ENCODE data around the gene KRT9.
"Not testable (repeated sequence)": the region's sequence is repeated elsewhere in the genome, so short reads cannot be mapped to it uniquely, and the experiment has no call there.

KRT9 gene

GRCh38 chr17:41606930-41607329 is 35.1 kb upstream of the KRT9 start:
- DNase-seq (ENCODE audit: insufficient read length, low spot score); FAIRE-seq: not testable (repeated sequence)

GRCh38 chr17:41602524-41602923 is 30.7 kb upstream of the KRT9 start:
- no peak for DNase-seq (ENCODE audit: insufficient read length, low spot score)
- no peak for FAIRE-seq

GRCh38 chr17:41600318-41600717 is 28.5 kb upstream of the KRT9 start:
- DNase-seq (ENCODE audit: insufficient read length, low spot score) (no peak), FAIRE-seq (no peak)

- FAIRE-seq: no peak
- DNase-seq (ENCODE audit: insufficient read length, low spot score): no peak
These were observed 27.8 kb upstream of the KRT9 start for GRCh38 chr17:41599680-41600079.

GRCh38 chr17:41595585-41595984 is 23.7 kb upstream of the KRT9 start:
- no peak for DNase-seq (ENCODE audit: insufficient read length, low spot score)
- FAIRE-seq: no peak

GRCh38 chr17:41594363-41594915 is 22.6 kb upstream of the KRT9 start:
- DNase-seq (ENCODE audit: insufficient read length, low spot score) (no peak), FAIRE-seq (no peak)

- FAIRE-seq (no peak), DNase-seq (ENCODE audit: insufficient read length, low spot score) (no peak)
These were observed 21.6 kb upstream of the KRT9 start for GRCh38 chr17:41593306-41593981.

GRCh38 chr17:41592601-41593305 is 20.9 kb upstream of the KRT9 start:
- DNase-seq (ENCODE audit: insufficient read length, low spot score) (no peak), FAIRE-seq (no peak)

- FAIRE-seq (no peak), DNase-seq (ENCODE audit: insufficient read length, low spot score) (no peak)
These were observed 17.4 kb upstream of the KRT9 start for GRCh38 chr17:41589301-41589700.

GRCh38 chr17:41588126-41588810 is 16.4 kb upstream of the KRT9 start:
- DNase-seq (ENCODE audit: insufficient read length, low spot score): no peak
- FAIRE-seq: no peak

- no peak for FAIRE-seq
These were observed 15.1 kb upstream of the KRT9 start, which contains the start of gene KRT14 for GRCh38 chr17:41586863-41587495. Gene KRT14 (minus strand): TSS chr17:41586895. CDS start chr17:41586834, 61 bp downstream.

GRCh38 chr17:41585301-41586056 is 13.6 kb upstream of the KRT9 start:
- FAIRE-seq: no peak
- no peak for DNase-seq (ENCODE audit: insufficient read length, low spot score)

More at GRCh38 chr17:41586863-41587495, 15.1 kb upstream of the KRT9 start, which contains the start of gene KRT14:
- no peak for DNase-seq (ENCODE audit: insufficient read length, low spot score)

- FAIRE-seq: peak; percentile 86
- DNase-seq (ENCODE audit: insufficient read length, low spot score): not testable (repeated sequence)
These were observed 12.6 kb upstream of the KRT9 start for GRCh38 chr17:41584331-41584927.

- FAIRE-seq: peak; percentile 48
These were observed 11.6 kb upstream of the KRT9 start for GRCh38 chr17:41583137-41584127.

GRCh38 chr17:41582061-41582968 is 10.5 kb upstream of the KRT9 start:
- DNase-seq (ENCODE audit: insufficient read length, low spot score): not testable (repeated sequence)
- peak; percentile 83 for FAIRE-seq

More at GRCh38 chr17:41583137-41584127, 11.6 kb upstream of the KRT9 start:
- no peak for DNase-seq (ENCODE audit: insufficient read length, low spot score)

GRCh38 chr17:41581366-41582060 is 9.7 kb upstream of the KRT9 start:
- DNase-seq (ENCODE audit: insufficient read length, low spot score): no peak
- FAIRE-seq: no peak

Measured in HTR-8/SVneo (cell line).